A549 (cell line): ENCODE measurements around the gene BTBD2.

ENCODE experiments used
- EP300 ChIP-seq, 2 experiments: fragments of >200 bp; sonication (Bioruptor Twin); formaldehyde crosslinking; IDR thresholded peaks; 2 replicates in 1 of 2; 3 replicates in 1 of 2; pipeline ENCODE4 v1.6.1; 2016 to 2017
- POLR2A ChIP-seq: IDR thresholded peaks from 2 replicates; pipeline ENCODE4 v1.6.1; 2012; ENCODE audit warnings: mild to moderate bottlenecking, low read length
- TF ChIP-seq, protein P1 (sequence below): IDR thresholded peaks from 2 replicates; pipeline ENCODE4 v1.6.1; 2012
- TF ChIP-seq, protein P2 (sequence below): fragments of >200 bp; sonication (Bioruptor Twin); formaldehyde crosslinking; IDR thresholded peaks from 3 replicates; pipeline ENCODE4 v1.5.1; 2016

GRCh38 chr19:1992759-1993260 is 22.7 kb downstream of the BTBD2 start:
- TF ChIP-seq POLR2A (no peak), EP300 (IDR thresholded peaks at IDR 0.05) (no peak)
- TF ChIP-seq, protein P1, sequence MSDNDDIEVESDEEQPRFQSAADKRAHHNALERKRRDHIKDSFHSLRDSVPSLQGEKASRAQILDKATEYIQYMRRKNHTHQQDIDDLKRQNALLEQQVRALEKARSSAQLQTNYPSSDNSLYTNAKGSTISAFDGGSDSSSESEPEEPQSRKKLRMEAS = no peak
- TF ChIP-seq, protein P2, sequence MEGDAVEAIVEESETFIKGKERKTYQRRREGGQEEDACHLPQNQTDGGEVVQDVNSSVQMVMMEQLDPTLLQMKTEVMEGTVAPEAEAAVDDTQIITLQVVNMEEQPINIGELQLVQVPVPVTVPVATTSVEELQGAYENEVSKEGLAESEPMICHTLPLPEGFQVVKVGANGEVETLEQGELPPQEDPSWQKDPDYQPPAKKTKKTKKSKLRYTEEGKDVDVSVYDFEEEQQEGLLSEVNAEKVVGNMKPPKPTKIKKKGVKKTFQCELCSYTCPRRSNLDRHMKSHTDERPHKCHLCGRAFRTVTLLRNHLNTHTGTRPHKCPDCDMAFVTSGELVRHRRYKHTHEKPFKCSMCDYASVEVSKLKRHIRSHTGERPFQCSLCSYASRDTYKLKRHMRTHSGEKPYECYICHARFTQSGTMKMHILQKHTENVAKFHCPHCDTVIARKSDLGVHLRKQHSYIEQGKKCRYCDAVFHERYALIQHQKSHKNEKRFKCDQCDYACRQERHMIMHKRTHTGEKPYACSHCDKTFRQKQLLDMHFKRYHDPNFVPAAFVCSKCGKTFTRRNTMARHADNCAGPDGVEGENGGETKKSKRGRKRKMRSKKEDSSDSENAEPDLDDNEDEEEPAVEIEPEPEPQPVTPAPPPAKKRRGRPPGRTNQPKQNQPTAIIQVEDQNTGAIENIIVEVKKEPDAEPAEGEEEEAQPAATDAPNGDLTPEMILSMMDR = no peak
